ENCODE data around the gene SH2D1B.
"Not testable (repeated sequence)": the region's sequence is repeated elsewhere in the genome, so short reads cannot be mapped to it uniquely, and the experiment has no call there.

SH2D1B gene

DNA sequence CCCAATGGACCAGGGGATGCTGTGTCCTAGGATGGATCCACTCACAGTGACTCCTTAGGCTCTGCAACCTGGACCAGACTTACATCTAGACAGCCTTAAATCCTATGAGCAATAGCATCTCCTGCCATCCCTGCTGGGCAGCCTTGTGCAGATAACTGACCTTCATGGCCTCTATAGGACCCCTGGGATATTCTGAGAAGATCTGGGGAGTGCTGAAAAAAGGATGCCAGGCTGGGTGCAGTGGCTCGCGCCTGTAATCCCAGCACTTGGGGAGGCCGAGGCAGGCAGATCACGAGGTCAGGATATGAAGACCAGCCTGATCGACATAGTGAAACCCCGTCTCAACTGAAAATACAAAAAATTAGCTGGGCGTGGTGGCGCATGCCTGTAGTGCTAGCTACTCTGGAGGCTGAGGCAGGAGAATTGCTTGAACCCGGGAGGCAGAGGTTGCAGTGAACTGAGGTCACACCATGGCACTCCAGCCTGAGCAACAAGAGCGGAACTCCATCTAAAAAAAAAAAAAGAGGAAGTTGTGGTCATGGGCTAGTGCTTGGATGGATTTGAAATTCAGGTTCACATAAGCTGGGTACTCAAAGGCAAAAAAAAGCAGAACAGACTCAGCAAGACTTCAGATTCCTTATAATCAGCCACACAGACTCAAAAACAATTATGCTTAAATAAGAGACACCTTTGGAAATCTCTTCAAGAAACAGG is 10.9 kb upstream of the SH2D1B start:
- peak; percentile 21 for DNase-seq (ENCODE audit: low read depth)
- no peak overlapping the region for H3K4me3 ChIP-seq (ENCODE audit: low read depth, low read length)
- TF ChIP-seq CTCF (IDR thresholded peaks at IDR 0.05; ENCODE audit: insufficient read depth, low read depth, low read length, missing control alignments): no peak

GRCh38 chr1:162421258-162422164 is 9.6 kb upstream of the SH2D1B start:
- TF ChIP-seq CTCF (IDR thresholded peaks at IDR 0.05; ENCODE audit: insufficient read depth, low read depth, low read length, missing control alignments): no peak
- no peak overlapping the region for H3K4me3 ChIP-seq (ENCODE audit: low read depth, low read length)
- no peak for DNase-seq (ENCODE audit: low read depth)

- no peak for TF ChIP-seq CTCF (IDR thresholded peaks at IDR 0.05; ENCODE audit: insufficient read depth, low read depth, low read length, missing control alignments)
- H3K4me3 ChIP-seq (ENCODE audit: low read depth, low read length): no peak overlapping the region
- no peak for DNase-seq (ENCODE audit: low read depth)
These were observed 8.2 kb upstream of the SH2D1B start for GRCh38 chr1:162420120-162420519.

GRCh38 chr1:162419450-162419931 is 7.6 kb upstream of the SH2D1B start:
- not testable (repeated sequence) for DNase-seq (ENCODE audit: low read depth); H3K4me3 ChIP-seq (ENCODE audit: low read depth, low read length)

DNA sequence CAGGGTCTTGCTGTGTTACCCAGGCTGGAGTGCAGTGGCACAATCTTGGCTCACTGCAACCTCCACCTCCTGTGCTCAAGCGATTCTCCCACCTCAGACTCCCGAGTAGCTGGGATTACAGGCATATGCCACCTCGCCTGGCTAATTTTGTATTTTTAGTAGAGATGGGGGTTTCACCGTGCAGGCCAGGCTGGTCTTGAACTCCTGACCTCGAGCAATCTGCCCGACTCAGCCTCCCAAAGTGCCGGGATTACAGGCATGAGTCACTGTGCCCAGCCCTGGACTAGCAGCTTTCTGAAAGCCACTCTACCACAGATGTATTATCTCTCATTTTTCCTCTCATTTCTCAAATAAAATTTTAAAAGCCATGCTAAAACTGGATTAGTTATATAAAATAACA is 6.6 kb upstream of the SH2D1B start:
- not testable (repeated sequence) for H3K4me3 ChIP-seq (ENCODE audit: low read depth, low read length); DNase-seq (ENCODE audit: low read depth)

DNA sequence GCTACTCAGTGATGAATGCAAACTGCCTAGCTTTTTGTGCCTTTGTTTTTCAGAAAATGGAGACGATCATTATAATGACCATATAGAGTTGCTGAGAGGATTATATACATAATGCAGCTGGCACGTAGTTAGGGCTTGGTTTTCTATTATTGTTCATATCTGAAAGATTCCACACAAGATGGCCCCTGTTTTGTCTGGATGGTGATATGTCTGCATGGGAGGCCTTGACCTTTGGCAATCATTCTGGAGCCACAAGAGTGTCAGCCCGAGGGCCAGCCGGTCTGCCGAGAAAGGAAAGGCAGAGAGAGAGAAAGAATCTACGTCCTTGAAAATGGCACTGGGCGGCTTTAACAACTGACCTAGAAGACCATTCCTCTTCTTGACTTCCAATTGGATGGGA is 5.7 kb upstream of the SH2D1B start:
- no peak for TF ChIP-seq CTCF (IDR thresholded peaks at IDR 0.05; ENCODE audit: insufficient read depth, low read depth, low read length, missing control alignments)
- no peak overlapping the region for H3K4me3 ChIP-seq (ENCODE audit: low read depth, low read length)
- no peak for DNase-seq (ENCODE audit: low read depth)

DNA sequence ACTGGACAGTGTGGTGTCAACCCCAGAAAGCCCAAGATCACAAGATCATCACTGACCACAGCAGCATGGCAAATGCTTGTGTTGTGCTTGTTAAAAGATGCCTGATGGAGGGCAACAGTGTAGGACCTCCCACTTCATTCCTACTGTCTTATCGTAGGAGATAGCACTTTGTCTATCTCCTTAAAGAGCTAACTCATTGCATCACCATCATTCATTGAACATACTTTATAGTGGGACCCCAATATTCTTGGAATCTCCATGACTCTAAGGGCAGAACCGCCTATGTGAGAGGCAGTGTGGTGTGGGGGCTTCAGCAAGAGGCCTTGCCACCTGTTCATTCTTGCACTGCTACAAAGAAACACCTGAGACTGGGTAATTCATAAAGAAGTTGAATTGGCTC is 5.0 kb upstream of the SH2D1B start:
- DNase-seq (ENCODE audit: low read depth): no peak
- no peak for TF ChIP-seq CTCF (IDR thresholded peaks at IDR 0.05; ENCODE audit: insufficient read depth, low read depth, low read length, missing control alignments)
- no peak overlapping the region for H3K4me3 ChIP-seq (ENCODE audit: low read depth, low read length)
